HAP-1 (cell line): ENCODE results near the gene HOXC6.
A peak's percentile ranks its signal among the peaks of the same experiment; 100 is the strongest.

Experiments
- DNase-seq, 2 experiments: peaks; one replicate each; pipeline ENCODE4 v3.0.0-alpha.2; 2016 to 2020; ENCODE audit warnings: low spot score in 2 of 2
- H3K27me3 ChIP-seq: fragments of 250-450 bp; sonication (Bioruptor Pico); 2 replicates; pipeline ENCODE4 v1.5.1; 2020; ENCODE audit warnings: low read depth, mild to moderate bottlenecking, moderate library complexity
- H3K36me3 ChIP-seq: fragments of 250-450 bp; sonication (Bioruptor Pico); replicated peaks from 2 replicates; pipeline ENCODE4 v1.5.1; 2020; ENCODE audit warnings: mild to moderate bottlenecking
- H3K4me1 ChIP-seq: fragments of 250-450 bp; sonication (Bioruptor Pico); 2 replicates; pipeline ENCODE4 v1.5.1; 2020; ENCODE audit warnings: mild to moderate bottlenecking
- H3K4me3 ChIP-seq: fragments of 250-450 bp; sonication (Bioruptor Pico); 2 replicates; pipeline ENCODE4 v1.5.1; 2020; ENCODE audit warnings: mild to moderate bottlenecking, moderate library complexity
- H3K9me3 ChIP-seq: fragments of 250-450 bp; sonication (Bioruptor Pico); 2 replicates; pipeline ENCODE4 v1.5.1; 2020; ENCODE audit warnings: mild to moderate bottlenecking, moderate library complexity
- in situ Hi-C: fragments of 300-500 bp; cut with MboI; formaldehyde crosslinking; loops from 3 replicates; pipeline ENCODE4 v1.14.3; 2020; ENCODE audit warnings: low sequenced_read_pairs, inconsistent platforms, mixed read lengths

Gene HOXC6

DNA sequence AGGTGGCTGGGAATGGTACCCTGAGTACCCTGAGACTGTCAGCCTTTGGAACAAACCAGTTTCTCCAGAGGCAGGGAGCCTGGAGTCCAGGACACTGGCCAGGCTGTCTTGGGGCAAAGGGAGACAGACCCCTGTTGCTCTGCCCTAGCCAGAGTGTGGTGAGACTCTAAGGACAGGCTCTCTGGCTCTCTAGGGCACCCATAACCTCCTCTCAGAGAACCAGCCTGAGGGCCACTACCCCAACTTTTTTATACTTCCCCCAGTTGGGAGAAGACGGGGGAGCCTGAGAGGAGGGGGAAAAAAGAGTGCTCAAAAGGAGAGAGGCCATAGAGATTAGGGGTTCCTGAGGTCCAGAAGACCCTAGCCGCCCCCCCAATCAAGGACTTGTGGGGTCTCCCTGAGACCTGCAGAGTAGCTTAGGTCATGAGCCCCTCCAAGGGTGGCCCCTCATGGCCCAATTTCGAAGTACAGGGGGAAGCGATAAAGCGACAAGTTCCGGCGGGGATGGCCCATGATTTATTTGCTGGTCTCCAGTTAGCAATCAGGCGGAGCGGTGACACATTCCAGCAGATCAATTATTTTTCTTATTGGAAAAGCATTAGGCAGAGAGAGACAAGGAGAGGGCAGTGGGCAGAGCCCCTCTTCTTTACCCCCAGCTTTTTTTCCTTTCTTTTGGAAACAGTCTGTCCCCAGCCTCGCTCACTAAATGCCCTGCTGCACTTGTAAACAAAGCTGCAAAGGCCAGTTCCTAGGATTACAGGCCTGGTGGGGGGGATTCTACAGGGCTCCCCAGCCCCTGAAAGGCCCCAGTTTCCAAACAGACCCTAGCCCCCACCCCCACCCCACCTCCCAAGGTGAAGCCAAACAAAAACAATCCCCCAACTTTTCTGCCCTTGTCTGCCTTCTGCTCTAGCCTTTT, 17.9 kb upstream of the HOXC6 start:
- no peak for DNase-seq
- Histone ChIP-seq H3K36me3 (no peaks in the 10 kb centered on the region), H3K4me1 (peaks cover 19% of the 10 kb centered on the region), H3K9me3 (no peaks in the 10 kb centered on the region), H3K4me3 (peak overlapping the region; percentile 45), H3K27me3 (no peaks in the 10 kb centered on the region)
- in situ Hi-C loops = no loop called here

DNA sequence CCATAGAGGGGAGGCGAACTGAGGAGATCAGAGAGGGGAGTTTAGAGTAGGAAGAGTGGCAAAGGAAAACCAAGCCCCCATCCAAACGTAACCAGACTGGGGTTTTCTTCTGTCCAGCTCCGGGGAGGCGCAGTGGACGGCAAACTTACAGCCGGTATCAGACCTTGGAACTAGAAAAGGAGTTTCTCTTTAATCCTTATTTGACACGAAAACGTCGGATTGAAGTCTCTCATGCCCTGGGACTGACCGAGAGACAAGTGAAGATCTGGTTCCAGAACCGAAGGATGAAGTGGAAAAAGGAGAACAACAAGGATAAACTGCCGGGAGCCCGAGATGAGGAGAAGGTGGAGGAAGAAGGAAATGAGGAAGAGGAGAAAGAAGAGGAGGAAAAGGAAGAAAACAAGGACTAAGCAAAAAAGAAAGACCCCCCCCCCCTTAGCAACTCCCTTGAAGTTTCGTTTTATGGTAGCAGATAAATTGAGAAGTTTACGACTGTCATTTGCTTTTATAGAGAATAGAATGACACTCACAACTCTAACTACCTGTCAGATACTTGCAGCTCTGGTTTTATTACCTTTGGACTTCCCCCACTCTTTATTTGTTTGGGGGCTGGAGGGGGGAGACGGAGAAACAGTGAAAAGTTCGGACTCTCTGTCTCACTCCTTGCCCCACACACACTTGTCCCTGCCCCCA, 17.1 kb upstream of the HOXC6 start:
- Histone ChIP-seq H3K4me1 (peaks cover 23% of the 10 kb centered on the region), H3K9me3 (no peaks in the 10 kb centered on the region), H3K36me3 (no peaks in the 10 kb centered on the region), H3K4me3 (peak overlapping the region; percentile 45), H3K27me3 (no peaks in the 10 kb centered on the region)
- DNase-seq = no peak
- in situ Hi-C loops = no loop called here

DNA sequence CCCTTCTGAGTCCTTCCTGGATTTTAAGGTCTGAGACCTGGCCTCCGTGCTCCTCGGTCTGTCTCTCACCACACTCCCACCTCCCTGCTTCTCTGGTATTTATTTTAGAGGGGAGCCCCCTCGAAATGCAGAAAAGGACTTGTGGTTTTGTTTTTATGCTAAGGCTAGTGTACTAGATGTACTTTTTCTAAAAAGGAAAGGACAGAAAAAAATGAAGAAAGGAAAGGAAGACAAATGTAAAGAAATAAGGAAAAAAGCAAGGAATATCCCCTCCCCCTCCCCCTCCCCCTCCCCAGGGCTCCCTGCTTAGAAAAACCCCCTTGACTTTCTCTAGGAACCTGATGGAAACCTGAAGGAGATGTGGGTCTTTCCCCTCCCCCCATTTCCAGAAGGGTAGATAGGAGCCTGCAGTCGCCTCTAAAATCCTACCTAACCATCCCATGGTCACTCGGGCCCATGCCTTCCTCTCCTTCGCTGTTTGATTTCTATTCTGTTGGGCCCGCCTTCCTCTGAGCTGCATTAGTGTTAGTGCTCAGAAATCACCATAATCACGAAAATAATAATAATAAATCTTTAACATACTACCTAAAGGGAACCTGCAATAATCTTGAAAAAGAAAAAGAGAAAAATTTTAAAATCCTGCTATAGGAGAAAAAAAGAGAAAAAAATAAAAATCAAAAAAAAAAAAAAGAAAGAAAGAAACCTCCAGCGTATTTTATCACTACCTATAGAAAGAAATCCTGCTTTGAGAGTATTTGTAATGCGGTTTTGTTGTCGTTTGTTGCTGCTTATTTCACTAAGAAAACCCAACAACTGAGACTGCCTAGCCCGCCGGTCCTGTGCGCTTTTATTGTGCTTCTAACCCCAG, 16.3 kb upstream of the HOXC6 start:
- Histone ChIP-seq H3K4me1 (peaks cover 20% of the 10 kb centered on the region), H3K36me3 (no peaks in the 10 kb centered on the region), H3K27me3 (no peaks in the 10 kb centered on the region), H3K4me3 (no peak overlapping the region), H3K9me3 (no peaks in the 10 kb centered on the region)
- in situ Hi-C loops = no loop called here
- no peak for DNase-seq

DNA sequence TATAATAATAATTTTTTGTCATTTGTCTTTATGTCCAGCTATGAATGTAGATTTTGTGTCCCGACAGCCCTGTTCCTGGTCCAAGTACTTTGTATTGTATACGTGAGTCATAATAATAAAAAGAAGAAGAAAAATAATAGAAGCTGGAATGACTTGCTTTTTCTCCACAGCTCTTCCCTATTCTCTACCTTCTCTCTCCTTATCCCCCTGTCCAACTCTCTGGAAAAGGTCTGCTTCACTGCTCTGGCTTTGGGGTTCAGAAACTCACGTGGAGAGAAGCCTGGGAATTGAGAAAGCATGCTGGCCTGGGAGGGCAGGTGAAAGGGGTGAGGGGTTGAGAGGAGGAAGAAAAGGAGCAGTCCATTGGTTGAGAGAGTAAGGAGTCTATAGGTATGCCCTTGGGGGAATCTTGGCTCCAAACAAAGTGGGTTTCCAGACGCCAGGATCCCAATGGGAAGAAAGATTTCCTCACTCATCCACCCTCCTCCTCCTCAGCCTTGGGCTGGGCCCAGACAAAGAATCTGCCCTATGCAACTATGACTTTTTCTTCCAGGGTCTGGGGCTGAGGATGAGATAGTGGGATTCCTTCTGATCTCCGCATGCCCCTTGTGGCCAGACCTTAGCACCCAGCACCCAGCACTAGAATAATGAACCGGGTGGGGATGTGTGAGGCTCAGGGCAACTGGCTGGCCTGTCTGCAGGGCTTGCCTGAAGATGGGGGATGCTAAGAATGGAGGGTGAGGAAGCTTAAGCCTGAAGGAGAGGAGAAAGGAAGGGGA, 15.4 kb upstream of the HOXC6 start:
- H3K36me3 ChIP-seq = no peaks in the 10 kb centered on the region
- H3K27me3 ChIP-seq = no peaks in the 10 kb centered on the region
- DNase-seq = no peak
- in situ Hi-C loops = no loop called here
- H3K9me3 ChIP-seq = no peaks in the 10 kb centered on the region
- no peak overlapping the region for H3K4me3 ChIP-seq
- H3K4me1 ChIP-seq = peaks cover 20% of the 10 kb centered on the region

DNA sequence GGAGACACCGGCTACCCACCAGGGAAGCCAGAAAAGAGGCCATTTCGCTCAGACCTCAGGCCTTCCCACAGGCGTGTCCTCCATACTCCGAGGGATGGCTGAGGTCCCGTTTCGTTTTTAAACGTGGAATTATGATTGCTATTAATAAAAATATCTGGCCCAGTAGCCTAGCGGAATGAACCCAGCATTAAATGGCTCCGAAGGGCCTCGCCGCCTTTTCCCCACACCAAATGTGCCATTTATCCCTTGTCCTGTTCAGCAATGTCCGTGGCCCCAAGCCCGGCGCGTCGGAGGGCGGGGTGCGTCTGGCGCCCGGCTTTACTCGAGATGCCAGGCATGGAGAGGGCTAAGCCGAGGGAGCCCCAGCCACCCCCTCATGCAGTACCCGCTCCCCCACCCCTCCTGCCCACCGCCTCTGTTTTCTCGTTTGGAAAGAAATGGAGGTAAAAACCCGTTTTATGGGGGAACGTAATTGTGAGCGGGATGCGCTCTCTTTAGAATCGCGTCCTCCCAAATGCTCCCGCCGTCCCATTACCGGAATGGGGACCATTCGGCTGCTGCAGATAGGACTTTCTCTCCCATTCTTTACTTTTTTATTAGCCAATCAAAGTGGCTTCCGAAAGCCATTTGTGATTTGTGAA, 13.7 kb upstream of the HOXC6 start:
- no peak overlapping the region for H3K4me3 ChIP-seq
- DNase-seq = no peak
- no peaks in the 10 kb centered on the region for H3K27me3 ChIP-seq
- H3K9me3 ChIP-seq = no peaks in the 10 kb centered on the region
- in situ Hi-C loops = no loop called here
- peaks cover 27% of the 10 kb centered on the region for H3K4me1 ChIP-seq
- H3K36me3 ChIP-seq = no peaks in the 10 kb centered on the region

DNA sequence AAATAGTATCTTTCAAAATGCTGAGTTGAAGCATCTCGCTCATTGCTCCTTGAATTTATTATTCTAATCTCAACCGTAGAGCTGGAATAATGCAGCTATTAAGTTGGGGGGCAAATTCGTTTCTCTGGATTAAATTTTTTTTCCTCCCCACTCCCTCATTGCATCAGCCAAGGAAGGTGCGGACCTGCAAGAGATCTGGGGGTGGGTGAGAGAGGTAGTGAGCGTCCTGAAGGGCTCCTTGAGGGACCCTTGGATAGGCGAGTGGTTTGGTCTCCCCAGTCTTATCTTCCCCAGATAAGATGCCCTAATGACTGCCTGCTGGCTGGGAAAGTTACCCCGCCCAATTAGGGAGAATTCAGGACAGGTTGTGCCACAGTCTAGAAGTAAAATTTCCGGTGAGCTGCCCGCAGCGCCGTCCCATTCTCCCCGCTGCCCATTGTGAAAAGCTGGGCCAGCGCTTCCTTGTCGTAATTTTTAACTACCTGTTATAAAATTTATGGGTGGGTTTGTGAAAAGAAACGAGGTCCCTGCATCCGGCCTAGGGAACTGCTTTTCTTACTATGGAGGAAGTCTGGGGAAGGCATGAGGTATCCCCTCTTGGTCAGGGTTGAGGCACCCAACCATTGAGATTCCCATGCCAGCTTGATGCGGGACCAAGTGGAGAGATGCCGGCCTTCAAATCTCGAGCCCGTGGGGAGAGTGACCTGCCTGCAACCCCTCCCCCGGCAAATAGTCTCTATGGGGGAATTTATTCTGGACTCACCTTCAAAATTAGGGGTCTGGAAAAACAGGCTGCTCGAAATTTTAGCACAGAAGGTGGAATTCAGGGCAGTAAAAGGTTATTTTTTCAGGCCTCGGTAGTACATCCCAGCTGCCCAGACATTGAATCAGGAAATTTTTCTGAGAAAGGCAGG, 13.0 kb upstream of the HOXC6 start:
- Histone ChIP-seq H3K4me1 (peaks cover 23% of the 10 kb centered on the region), H3K27me3 (no peaks in the 10 kb centered on the region), H3K4me3 (no peak overlapping the region), H3K9me3 (no peaks in the 10 kb centered on the region), H3K36me3 (no peaks in the 10 kb centered on the region)
- in situ Hi-C loops = no loop called here
- no peak for DNase-seq

DNA sequence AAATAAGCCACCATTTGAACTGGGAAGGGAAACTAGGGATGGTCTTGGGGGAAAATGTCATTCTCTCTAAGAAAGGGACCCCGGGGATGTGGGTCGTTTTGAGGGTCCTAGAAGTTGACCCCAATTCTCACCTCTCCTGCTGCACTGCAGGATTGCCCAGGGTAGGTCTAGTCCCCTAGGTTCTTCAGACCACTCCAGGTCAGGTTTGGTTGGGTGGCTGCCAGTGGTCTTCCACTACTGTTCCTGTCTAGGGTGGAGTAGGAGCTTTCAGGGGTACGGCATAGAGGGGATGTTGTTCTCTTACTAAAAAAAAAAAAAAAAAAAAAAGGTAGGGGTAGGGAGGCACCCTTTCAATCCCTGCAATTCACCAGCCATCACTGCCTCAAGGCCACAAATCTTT, 12.2 kb upstream of the HOXC6 start:
- no peaks in the 10 kb centered on the region for H3K27me3 ChIP-seq
- H3K36me3 ChIP-seq = no peaks in the 10 kb centered on the region
- in situ Hi-C loops = no loop called here
- no peaks in the 10 kb centered on the region for H3K9me3 ChIP-seq
- no peak for DNase-seq
- H3K4me1 ChIP-seq = peaks cover 22% of the 10 kb centered on the region
- H3K4me3 ChIP-seq = peak overlapping the region; percentile 60

DNA sequence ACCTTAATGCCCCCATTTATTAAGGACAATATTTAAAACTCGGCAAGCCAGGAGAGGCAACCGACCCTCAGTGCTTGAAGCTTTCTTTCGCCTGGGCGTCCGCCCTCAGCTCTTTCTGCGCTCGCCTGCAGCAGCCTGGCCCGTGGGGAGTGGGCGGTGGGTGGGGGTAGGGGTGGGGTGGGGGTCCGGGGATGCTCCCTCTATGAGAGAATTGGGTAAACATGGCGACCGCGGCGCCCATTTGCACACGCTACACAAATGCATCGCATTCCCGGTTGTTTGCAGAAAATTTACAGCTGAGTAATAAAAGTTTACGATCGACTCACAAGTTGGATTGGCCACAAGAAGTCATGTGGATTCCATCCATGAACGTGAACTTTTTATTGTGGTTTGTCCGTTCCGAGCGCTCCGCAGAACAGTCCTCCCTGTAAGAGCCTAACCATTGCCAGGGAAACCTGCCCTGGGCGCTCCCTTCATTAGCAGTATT, 11.7 kb upstream of the HOXC6 start:
- Histone ChIP-seq H3K4me3 (peak overlapping the region; percentile 60), H3K4me1 (peaks cover 18% of the 10 kb centered on the region), H3K9me3 (no peaks in the 10 kb centered on the region), H3K36me3 (no peaks in the 10 kb centered on the region), H3K27me3 (no peaks in the 10 kb centered on the region)
- peak; percentile 69 to 76 for DNase-seq
- in situ Hi-C loops = no loop called here

DNA sequence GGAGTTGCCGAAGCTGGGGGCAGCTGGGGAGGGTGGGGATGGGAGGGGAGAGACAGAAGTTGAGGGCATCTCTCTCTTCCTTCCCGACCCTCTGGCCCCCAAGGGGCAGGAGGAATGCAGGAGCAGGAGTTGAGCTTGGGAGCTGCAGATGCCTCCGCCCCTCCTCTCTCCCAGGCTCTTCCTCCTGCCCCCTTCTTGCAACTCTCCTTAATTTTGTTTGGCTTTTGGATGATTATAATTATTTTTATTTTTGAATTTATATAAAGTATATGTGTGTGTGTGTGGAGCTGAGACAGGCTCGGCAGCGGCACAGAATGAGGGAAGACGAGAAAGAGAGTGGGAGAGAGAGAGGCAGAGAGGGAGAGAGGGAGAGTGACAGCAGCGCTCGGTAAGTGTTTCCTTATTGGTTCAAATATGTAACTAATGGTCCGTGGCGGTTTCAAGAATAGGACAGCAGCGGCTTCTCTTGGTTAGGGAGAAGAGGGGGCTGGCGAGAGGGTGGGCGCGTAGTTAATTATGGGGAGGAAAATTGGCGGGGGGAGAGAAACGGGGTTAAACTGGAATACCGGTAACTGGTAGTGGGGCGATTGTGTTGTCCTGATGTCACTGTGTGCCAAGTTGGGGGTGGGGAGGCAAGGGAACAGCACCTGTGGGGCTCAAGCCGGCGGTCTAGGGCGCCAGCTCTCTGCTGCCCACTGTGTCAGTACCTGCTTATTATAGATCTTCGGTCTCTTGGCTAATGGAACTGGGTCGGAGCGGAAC, 11.0 kb upstream of the HOXC6 start:
- Histone ChIP-seq H3K27me3 (no peaks in the 10 kb centered on the region), H3K36me3 (no peaks in the 10 kb centered on the region), H3K9me3 (no peaks in the 10 kb centered on the region), H3K4me1 (peaks cover 17% of the 10 kb centered on the region), H3K4me3 (peak overlapping the region; percentile 60)
- DNase-seq = peak; percentile 63 to 67
- in situ Hi-C loops = no loop called here

DNA sequence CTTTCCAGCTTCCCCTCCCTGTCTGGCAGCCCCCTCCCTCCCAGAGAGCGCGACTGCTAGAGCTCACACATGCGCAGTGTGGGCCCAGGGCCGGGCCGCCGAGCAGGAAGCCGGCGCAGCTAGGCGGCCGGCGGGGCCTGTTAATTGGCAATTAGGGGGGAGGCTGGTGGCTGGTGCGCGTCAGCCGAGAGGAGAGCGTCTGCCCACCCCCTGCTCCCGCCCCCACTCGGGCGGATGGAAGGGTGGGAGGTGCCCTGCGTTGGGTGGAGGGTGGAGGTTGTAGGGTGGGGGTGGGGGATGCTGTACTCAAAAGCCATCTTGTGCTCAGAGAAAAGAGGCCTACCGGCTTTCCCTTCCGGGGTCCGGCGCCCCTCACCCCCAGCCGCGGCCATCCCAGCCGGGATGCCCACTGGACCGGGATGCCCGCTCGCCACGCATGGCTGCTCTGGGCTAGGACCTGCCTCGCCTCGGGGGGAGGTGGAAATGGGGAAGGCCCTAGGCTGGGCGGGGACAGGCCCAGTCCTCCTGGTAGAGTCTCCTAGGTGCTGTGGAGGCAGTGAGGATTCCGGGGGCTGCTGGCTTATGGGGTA, 10.3 kb upstream of the HOXC6 start:
- peak; percentile 88 to 96 for DNase-seq
- Histone ChIP-seq H3K4me1 (peaks cover 17% of the 10 kb centered on the region), H3K9me3 (no peaks in the 10 kb centered on the region), H3K27me3 (no peaks in the 10 kb centered on the region), H3K4me3 (peak overlapping the region; percentile 60), H3K36me3 (no peaks in the 10 kb centered on the region)
- in situ Hi-C loops = no loop called here

DNA sequence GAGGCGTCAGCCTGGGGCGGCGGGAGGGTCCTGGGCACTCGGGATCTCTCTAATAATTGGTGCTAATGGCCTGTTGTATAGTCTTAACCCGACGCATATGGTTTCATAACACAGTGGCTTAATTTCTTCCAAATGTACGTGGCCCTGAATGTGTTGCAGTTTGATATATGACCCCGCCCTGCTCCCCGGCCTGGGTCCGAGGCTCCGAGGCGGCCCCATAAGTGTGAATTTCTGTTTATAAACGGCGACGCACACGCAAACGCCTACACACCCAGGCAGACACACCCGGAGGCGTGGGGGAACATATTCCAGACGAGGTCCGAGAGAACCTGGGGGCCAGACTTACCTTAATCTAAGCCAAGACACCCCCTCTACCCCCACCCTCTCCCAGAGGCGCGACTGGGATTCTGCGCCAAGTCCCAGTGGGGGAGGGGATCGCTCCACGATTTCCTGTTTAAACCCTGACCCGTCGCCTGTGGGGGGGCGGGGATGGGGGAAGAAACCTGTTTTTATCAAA, 9.7 kb upstream of the HOXC6 start:
- in situ Hi-C loops = no loop called here
- no peaks in the 10 kb centered on the region for H3K36me3 ChIP-seq
- H3K27me3 ChIP-seq = no peaks in the 10 kb centered on the region
- DNase-seq = no peak
- H3K4me3 ChIP-seq = peak overlapping the region; percentile 60
- peaks cover 17% of the 10 kb centered on the region for H3K4me1 ChIP-seq
- H3K9me3 ChIP-seq = no peaks in the 10 kb centered on the region
